ENCODE results near the gene RBFOX2. TPM values are rescaled to one million over a fixed set of nuclear protein-coding genes. Genes with fewer than 3 reads are reported as not detected.
"Not testable (repeated sequence)": the region's sequence is repeated elsewhere in the genome, so short reads cannot be mapped to it uniquely, and the experiment has no call there.

RBFOX2 gene
- total and polyA plus RNA-seq, 2 donors, result 86.5 to 278 TPM

DNA sequence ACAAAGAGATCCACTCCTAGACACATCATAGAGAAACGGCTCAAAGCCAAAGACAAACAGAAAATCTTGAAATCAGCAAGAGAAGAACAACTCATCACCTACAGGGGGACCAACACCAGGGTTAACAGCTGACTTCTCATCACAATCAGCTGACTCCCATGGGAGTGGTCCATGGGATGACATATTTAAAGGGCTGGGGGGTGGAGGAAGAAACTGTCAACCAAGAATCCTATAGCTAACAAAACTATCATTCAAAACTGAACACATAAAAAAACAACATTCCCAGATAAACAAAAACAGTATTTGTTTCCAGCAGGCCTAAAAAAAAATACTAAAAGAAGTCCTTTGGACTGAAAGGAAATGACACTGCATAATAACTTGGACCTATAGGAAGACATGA, 224.2 kb downstream of the RBFOX2 start:
- no peak for DNase-seq (ENCODE audit: extremely low spot score)
- H3K4me1 ChIP-seq (ENCODE audit: insufficient read depth), result no peaks in the 10 kb centered on the region
- WGBS, result 94% methylated on average over 1 of the region's 1 CpG
- H3K27ac ChIP-seq (ENCODE audit: low read depth), result no peak overlapping the region
- H3K4me3 ChIP-seq (ENCODE audit: low read depth, low read length), result no peak overlapping the region
- H3K36me3 ChIP-seq (ENCODE audit: insufficient read depth), result peaks cover 3% of the 10 kb centered on the region

DNA sequence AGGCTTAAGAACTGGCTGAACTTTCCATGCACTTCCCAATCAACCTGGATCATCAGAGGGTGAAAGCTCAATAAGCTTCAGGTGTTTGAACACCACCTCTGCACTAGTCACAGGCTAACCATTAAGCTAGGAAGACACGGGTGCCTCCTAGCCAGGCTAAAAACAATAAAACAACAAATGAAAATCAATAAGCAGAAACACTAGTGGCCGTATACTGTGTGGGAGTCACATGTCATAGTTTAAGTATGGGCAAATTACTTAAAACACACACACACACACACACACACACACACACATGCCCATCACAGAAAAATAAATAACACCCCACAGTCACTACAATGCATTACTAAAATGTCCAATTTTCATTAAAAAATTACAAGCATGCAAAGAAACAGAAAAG, 225.7 kb downstream of the RBFOX2 start:
- Histone ChIP-seq H3K4me3 (ENCODE audit: low read depth, low read length) (no peak overlapping the region), H3K36me3 (ENCODE audit: insufficient read depth) (no peaks in the 10 kb centered on the region), H3K4me1 (ENCODE audit: insufficient read depth) (no peaks in the 10 kb centered on the region), H3K27ac (ENCODE audit: low read depth) (no peak overlapping the region)
- WGBS, result 75% methylated on average over 2 of the region's 2 CpGs
- no peak for DNase-seq (ENCODE audit: extremely low spot score)

DNA sequence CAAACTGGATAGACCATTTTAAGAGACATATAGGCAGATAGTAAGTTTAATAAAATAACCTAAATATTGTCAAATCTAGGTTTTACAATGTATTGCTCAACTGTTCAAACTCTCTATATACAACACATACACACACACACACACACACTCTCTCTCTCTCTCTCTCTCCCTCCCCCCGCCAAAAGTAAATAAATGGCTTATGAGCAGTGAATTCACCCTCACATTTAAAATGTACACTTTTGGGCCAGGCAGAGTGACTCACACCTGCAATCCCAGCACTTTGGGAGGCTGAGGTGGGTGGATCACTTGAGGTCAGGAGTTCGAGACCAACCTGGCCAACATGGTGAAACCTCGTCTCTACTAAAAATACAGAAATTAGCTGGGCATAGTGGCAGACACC, 227.3 kb downstream of the RBFOX2 start:
- DNase-seq (ENCODE audit: extremely low spot score); H3K4me3 ChIP-seq (ENCODE audit: low read depth, low read length); H3K4me1 ChIP-seq (ENCODE audit: insufficient read depth); H3K27ac ChIP-seq (ENCODE audit: low read depth); H3K36me3 ChIP-seq (ENCODE audit: insufficient read depth): not testable (repeated sequence)
- 85% methylated on average over 3 of the region's 3 CpGs for WGBS

DNA sequence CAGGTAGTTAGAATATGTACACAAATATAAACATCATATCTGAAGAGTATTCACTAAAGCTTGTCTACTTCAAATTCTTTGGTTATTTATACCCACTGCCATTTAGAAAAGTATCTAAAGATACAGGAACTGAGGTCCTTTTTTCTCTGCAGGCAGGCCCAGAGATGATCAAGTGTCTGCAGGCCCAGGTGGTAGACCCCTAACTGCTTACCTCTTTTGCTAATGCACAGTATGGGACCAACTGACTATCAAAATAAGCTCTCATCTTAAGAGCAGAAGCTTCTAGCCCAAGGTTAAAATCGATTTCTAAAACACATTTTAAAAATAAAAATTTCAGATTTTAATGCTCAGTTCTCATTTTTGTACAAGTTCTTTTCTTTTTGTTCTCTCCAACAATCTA, 229.5 kb downstream of the RBFOX2 start:
- no peak overlapping the region for H3K27ac ChIP-seq (ENCODE audit: low read depth)
- H3K36me3 ChIP-seq (ENCODE audit: insufficient read depth), result no peaks in the 10 kb centered on the region
- DNase-seq (ENCODE audit: extremely low spot score), result no peak
- 93% methylated on average over 1 of the region's 1 CpG for WGBS
- no peaks in the 10 kb centered on the region for H3K4me1 ChIP-seq (ENCODE audit: insufficient read depth)
- no peak overlapping the region for H3K4me3 ChIP-seq (ENCODE audit: low read depth, low read length)

DNA sequence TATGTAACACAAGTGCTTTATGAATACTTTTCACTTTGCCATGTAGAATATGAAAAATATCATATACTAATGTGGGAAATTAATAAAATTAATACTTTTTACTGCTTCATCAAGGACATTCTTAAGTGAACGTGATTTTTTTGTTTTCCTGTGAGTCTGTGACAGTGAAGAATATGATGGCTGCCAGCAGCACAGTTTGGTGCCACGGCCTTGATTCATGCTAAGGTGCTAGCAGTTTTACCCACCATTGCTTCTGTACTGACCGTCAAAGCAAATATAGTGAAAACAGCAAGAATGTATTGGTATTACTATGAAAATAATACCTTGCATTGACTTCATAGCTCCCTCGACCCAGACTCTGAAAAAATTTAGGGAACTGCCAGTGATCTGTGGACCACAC, 231.2 kb downstream of the RBFOX2 start:
- no peaks in the 10 kb centered on the region for H3K4me1 ChIP-seq (ENCODE audit: insufficient read depth)
- WGBS, result 84% methylated on average over 4 of the region's 4 CpGs

DNA sequence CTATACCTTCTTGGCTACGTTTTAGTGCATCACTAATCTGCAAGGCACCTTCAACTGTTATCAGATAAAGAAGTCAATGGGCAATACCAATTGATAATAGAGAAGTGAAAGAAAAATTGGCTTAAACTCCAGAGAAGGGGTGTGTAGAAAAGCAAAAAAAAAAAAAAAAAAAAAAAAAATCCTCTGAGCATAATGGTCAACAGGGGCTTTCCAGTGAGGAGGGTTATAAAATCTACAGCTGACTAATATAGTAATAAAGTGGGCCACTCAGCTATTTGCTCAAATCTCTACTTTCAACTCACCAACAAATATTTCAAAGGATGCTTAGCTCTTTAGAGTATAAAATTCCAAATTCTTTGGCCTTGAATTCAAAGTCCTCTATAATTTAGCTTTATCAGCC, 233.1 kb downstream of the RBFOX2 start:
- H3K4me3 ChIP-seq (ENCODE audit: low read depth, low read length), result no peak overlapping the region
- no peak overlapping the region for H3K27ac ChIP-seq (ENCODE audit: low read depth)
- no peaks in the 10 kb centered on the region for H3K36me3 ChIP-seq (ENCODE audit: insufficient read depth)
- no peak for DNase-seq (ENCODE audit: extremely low spot score)
- WGBS, result 75% methylated on average over 1 of the region's 1 CpG
- no peaks in the 10 kb centered on the region for H3K4me1 ChIP-seq (ENCODE audit: insufficient read depth)

More for the DNA sequence above, 231.2 kb downstream of the RBFOX2 start:
- Histone ChIP-seq H3K36me3 (ENCODE audit: insufficient read depth) (no peaks in the 10 kb centered on the region), H3K4me3 (ENCODE audit: low read depth, low read length) (no peak overlapping the region), H3K27ac (ENCODE audit: low read depth) (no peak overlapping the region)
- no peak for DNase-seq (ENCODE audit: extremely low spot score)

DNA sequence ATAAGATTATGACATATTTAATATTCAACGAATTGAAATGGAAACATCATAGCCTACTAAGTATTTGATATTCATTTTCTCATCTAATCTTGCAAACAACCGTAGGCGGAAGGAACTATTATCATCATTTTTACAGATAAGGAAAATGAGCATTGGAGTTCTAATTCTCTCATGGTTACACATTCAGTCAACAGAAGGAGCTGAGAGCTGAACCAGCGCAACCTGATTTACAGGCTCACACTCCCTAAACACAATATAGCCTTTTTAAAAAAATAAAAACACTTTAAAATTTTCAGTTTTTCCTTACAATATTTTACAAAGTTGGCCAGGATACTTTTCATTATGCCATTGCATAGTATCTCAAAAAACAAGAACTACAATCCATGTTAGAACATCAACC, 236.1 kb downstream of the RBFOX2 start:
- Histone ChIP-seq H3K27ac (ENCODE audit: low read depth) (no peak overlapping the region), H3K4me3 (ENCODE audit: low read depth, low read length) (no peak overlapping the region), H3K36me3 (ENCODE audit: insufficient read depth) (no peaks in the 10 kb centered on the region), H3K4me1 (ENCODE audit: insufficient read depth) (no peaks in the 10 kb centered on the region)
- 61% methylated on average over 4 of the region's 4 CpGs for WGBS
- DNase-seq (ENCODE audit: extremely low spot score), result no peak

DNA sequence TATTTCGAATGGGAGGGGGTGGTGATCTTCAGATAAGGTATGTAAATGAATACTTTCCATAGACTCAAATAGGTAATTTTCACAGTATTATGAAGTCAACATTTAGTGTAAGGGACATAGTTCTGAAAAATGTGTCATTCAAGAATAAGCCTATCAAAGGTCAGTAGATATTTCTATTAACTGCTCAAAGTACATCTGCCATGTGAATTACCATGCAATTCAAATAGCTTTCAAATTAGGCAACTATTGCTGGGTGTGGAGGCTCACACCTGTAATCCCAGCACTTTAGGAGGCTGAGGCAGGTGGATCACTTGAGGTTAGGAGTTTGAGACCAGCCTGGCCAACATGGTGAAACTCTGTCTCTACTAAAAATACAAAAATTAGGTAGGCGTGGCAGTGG, 236.8 kb downstream of the RBFOX2 start:
- not testable (repeated sequence) for H3K4me1 ChIP-seq (ENCODE audit: insufficient read depth); H3K36me3 ChIP-seq (ENCODE audit: insufficient read depth); H3K4me3 ChIP-seq (ENCODE audit: low read depth, low read length); DNase-seq (ENCODE audit: extremely low spot score); H3K27ac ChIP-seq (ENCODE audit: low read depth)
- 90% methylated on average over 2 of the region's 2 CpGs for WGBS

DNA sequence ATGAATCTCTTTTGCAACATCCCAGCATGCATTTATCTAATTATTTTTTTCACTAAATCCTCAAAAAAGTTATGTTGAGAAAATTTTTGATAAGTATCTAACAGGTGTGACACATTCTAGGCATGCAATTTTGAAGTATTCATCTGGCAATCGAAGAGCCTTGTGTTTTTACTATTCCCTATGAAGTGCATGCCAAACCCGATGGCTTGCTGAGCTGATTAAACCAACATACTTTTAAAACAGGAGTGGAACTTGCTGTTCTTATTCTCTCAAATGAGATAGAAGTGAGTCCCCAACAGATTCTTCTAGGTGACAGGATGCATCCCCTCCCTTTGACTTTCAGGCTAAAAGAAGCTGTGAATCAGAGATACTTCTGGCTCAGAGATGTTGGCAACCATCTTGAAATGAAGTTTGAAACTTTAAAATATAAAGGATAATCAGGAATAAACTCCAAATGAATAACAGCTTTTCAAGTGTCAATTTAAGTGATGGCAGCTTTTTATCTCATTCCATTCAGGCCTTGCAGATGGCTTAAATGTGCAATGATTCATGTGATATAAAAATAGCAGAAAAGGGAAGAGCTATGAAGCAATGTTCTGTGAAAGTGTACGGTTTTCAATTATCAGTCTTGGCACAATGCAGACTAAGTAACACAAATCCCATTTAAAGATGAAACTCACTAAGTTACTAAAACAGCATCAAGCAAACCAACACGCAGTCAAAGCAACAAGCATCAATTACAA, 243.3 kb downstream of the RBFOX2 start:
- no peak overlapping the region for H3K27ac ChIP-seq (ENCODE audit: low read depth)
- no peak overlapping the region for H3K4me3 ChIP-seq (ENCODE audit: low read depth, low read length)
- WGBS, result 39% methylated on average over 4 of the region's 4 CpGs
- no peaks in the 10 kb centered on the region for H3K36me3 ChIP-seq (ENCODE audit: insufficient read depth)
- no peaks in the 10 kb centered on the region for H3K4me1 ChIP-seq (ENCODE audit: insufficient read depth)
- no peak for DNase-seq (ENCODE audit: extremely low spot score)

DNA sequence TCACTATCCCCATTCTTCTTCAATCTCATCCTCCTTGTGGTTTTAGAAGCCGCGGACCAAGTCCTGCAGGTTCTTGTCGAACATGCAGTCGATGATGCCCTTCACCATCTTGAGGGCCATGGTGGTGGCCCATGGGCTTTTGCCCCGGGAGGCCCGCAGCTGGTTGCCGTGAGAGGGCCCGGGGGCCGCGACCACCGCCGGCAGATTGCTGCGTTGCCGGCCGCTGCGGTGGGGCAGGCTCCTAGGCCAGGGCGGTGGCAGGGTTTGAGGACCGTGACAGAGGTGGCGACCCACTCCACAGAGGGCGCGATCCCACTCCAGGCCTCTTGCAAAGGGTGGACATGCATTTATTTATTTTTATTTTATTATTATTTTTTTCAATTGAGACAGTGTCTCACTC, 244.0 kb downstream of the RBFOX2 start:
- Histone ChIP-seq H3K4me3 (ENCODE audit: low read depth, low read length) (no peak overlapping the region), H3K27ac (ENCODE audit: low read depth) (no peak overlapping the region), H3K4me1 (ENCODE audit: insufficient read depth) (no peaks in the 10 kb centered on the region), H3K36me3 (ENCODE audit: insufficient read depth) (no peaks in the 10 kb centered on the region)
- DNase-seq (ENCODE audit: extremely low spot score), result no peak
- 98% methylated on average over 21 of the region's 21 CpGs for WGBS

DNA sequence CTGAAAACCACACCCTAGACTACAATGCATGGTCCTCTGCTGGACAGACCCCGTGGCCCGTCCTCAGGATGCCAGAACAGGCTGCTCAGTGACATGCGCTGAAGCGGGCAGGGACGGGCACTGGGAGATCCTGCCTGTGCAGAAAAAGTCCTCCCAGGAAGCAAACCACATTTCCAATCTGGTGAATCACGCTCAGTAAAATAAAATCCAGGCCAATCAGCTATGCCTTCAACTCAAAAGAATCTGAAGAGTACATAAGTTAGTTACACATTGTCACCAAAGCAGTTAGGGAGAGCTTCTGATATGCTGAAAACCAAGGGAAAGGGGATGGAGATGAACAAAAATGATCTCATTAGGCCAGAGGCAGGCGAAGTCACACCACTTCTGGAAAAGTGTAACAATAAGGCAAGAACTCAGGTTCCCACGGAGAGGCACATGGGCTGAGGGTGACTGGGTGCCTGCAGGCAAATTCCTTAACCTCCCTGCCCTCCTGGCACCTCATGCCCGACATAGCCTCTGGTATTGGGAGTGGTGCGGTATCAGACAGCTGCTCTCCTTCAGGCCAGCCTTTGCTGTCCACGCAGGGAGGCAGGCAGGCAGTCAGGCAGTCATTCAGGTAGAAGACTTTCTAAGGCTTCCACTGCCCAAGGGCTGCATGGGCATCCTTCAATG, 244.5 kb downstream of the RBFOX2 start:
- no peak for DNase-seq (ENCODE audit: extremely low spot score)
- Histone ChIP-seq H3K36me3 (ENCODE audit: insufficient read depth) (no peaks in the 10 kb centered on the region), H3K27ac (ENCODE audit: low read depth) (no peak overlapping the region), H3K4me1 (ENCODE audit: insufficient read depth) (no peaks in the 10 kb centered on the region), H3K4me3 (ENCODE audit: low read depth, low read length) (no peak overlapping the region)
- WGBS, result 89% methylated on average over 11 of the region's 11 CpGs

DNA sequence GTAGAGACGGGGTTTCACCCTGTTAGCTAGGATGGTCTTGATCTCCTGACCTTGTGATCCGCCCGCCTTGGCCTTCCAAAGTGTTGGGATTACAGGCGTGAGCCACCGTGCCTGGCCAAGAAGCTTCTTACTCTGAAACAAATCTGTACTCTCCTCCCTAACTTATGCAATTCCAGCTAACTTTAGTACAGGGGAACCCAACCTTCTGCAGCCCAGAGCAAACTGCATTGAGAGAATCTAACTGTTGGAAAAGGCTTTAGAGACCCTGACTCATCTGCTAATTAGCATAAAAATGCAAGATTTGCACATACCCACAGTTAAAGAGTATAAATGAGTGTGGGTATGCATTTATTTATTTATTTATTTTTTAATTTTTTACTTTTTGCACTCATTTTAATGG, 246.1 kb downstream of the RBFOX2 start:
- DNase-seq (ENCODE audit: extremely low spot score), result no peak
- H3K36me3 ChIP-seq (ENCODE audit: insufficient read depth), result no peaks in the 10 kb centered on the region
- H3K4me3 ChIP-seq (ENCODE audit: low read depth, low read length), result no peak overlapping the region
- no peaks in the 10 kb centered on the region for H3K4me1 ChIP-seq (ENCODE audit: insufficient read depth)
- H3K27ac ChIP-seq (ENCODE audit: low read depth), result no peak overlapping the region
- WGBS, result 84% methylated on average over 5 of the region's 5 CpGs

DNA sequence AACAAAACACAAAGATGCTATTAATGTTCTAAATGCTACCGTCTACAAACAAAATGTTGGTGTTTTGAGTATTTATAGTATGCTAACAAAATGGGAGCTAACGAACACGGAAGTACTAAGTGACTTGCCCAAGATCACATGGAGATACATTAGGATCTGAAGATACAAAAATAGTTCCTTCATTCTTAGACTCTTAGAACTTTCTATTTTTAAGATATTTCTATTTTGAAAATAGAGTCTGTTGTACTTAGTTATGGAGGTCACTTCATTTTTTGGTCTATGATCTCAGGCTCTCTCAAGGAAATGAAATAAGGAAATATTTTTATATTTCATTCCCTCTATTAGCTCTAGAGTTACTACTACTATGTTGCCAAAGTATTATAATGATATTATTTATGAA, 246.7 kb downstream of the RBFOX2 start:
- no peak for DNase-seq (ENCODE audit: extremely low spot score)
- no peak overlapping the region for H3K27ac ChIP-seq (ENCODE audit: low read depth)
- H3K4me1 ChIP-seq (ENCODE audit: insufficient read depth), result no peaks in the 10 kb centered on the region
- no peaks in the 10 kb centered on the region for H3K36me3 ChIP-seq (ENCODE audit: insufficient read depth)
- no peak overlapping the region for H3K4me3 ChIP-seq (ENCODE audit: low read depth, low read length)
- 91% methylated on average over 3 of the region's 3 CpGs for WGBS

DNA sequence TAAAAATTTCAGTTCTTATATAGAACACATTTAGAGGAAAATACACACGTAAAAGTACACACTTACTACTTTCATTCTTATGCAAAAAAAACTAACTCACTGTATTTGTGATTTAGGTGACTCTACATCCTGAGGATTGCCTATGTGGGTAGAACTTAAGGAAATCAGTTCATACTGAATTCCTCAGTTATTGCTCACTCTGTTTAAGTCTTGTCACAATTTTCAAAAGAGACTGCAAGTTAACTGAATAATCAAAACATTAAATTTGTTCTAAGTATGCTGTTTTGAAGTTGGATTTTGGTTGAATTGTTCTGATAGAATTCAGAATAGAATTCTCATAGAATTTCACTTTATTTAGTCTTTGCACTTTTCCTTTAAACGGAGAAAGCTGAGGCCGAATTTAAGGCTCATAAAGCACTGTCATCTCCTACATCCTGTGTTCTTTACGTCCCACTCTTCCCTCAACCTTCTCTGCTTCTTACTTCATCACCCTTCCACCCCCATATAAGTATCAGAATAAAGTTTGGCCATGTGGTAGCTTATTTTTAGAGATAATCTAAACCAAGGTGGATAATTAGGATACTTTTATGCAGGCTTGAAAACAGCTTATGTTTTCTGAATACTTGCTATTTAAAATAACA, 251.2 kb downstream of the RBFOX2 start:
- Histone ChIP-seq H3K4me3 (ENCODE audit: low read depth, low read length) (no peak overlapping the region), H3K4me1 (ENCODE audit: insufficient read depth) (no peaks in the 10 kb centered on the region), H3K27ac (ENCODE audit: low read depth) (no peak overlapping the region), H3K36me3 (ENCODE audit: insufficient read depth) (no peaks in the 10 kb centered on the region)
- no peak for DNase-seq (ENCODE audit: extremely low spot score)
- 67% methylated on average over 4 of the region's 4 CpGs for WGBS
